Spleen (tissue), 7 donors: ENCODE data around the gene SPTAN1.

Experiments
- CTCF ChIP-seq, 11 experiments: fragments of 200-600 bp in 7 of 11; fragments of 450-650 bp in 4 of 11; sonication (generic) in 4 of 11; IDR thresholded peaks in 8 of 11; conservative IDR thresholded peaks in 3 of 11; 1 replicate in 7 of 11; 2 replicates in 4 of 11; pipeline versions ENCODE4 v1.4.0 to v1.8.0; 2016 to 2021; ENCODE audit warnings: antibody characterized with exemption in 11 of 11, inconsistent platforms in 4 of 11, mild to moderate bottlenecking in 1 of 11
- POLR2A ChIP-seq, 3 donors: fragments of 450-650 bp; IDR thresholded peaks; one replicate each; pipeline ENCODE4 v1.5.1; 2017; ENCODE audit warnings: antibody characterized with exemption in 3 of 3, mild to moderate bottlenecking in 1 of 3
- POLR2AphosphoS5 ChIP-seq, 3 donors: sonication (generic); formaldehyde crosslinking; IDR thresholded peaks; one replicate each; pipeline ENCODE4 v1.5.1; 2017; ENCODE audit warnings: antibody characterized with exemption in 3 of 3
- donor health status: DM: no; HTN: no; CAD: no; lungs with moderate emphysema.
- donor health status: DM: no; HTN: no; CAD: no.
- donor health status: DM: no; HTN: no; CAD: no.

- TF ChIP-seq CTCF (IDR thresholded peaks at IDR 0.05 in 8 of 11, conservative IDR thresholded peaks at IDR 0.05 in 3 of 11) (no peak), POLR2A (IDR thresholded peaks at IDR 0.05) (no peak), POLR2AphosphoS5 (IDR thresholded peaks at IDR 0.05) (peak in 1 of 3 donors; percentile 30)
Observed at GRCh38 chr9:128637656-128638055, 85.3 kb downstream of the SPTAN1 start.
